Nephron progenitor cell (in vitro differentiated cells): ENCODE results near the gene GLRX5.

Experiments used
- DNase-seq: peaks from one replicate; pipeline ENCODE4 v3.0.0; 2021
- H3K27ac Mint-ChIP-seq: 2 replicates; pipeline ENCODE4 v1.8.0; 2021; ENCODE audit warnings: mild to moderate bottlenecking, moderate library complexity, mixed read lengths
- H3K27me3 Mint-ChIP-seq: 2 replicates; pipeline ENCODE4 v1.8.0; 2021; ENCODE audit warnings: mild to moderate bottlenecking, low read depth, mixed read lengths; ENCODE audit not compliant: poor library complexity
- H3K36me3 Mint-ChIP-seq: 2 replicates; pipeline ENCODE4 v1.8.0; 2021; ENCODE audit warnings: low read depth, mixed read lengths
- H3K4me1 Mint-ChIP-seq: 2 replicates; pipeline ENCODE4 v1.8.0; 2021; ENCODE audit warnings: mixed read lengths
- H3K4me3 Mint-ChIP-seq: 2 replicates; pipeline ENCODE4 v1.8.0; 2021; ENCODE audit warnings: mild to moderate bottlenecking, moderate library complexity, mixed read lengths
- H3K9me3 Mint-ChIP-seq: 2 replicates; pipeline ENCODE4 v1.8.0; 2021; ENCODE audit warnings: mild to moderate bottlenecking, moderate library complexity, mixed read lengths
- TF ChIP-seq, protein P1 (sequence below): fragments of 200-600 bp; sonication (generic); IDR thresholded peaks from 2 replicates; pipeline ENCODE4 v1.5.0; 2021; ENCODE audit warnings: antibody characterized with exemption

The GLRX5 gene

DNA sequence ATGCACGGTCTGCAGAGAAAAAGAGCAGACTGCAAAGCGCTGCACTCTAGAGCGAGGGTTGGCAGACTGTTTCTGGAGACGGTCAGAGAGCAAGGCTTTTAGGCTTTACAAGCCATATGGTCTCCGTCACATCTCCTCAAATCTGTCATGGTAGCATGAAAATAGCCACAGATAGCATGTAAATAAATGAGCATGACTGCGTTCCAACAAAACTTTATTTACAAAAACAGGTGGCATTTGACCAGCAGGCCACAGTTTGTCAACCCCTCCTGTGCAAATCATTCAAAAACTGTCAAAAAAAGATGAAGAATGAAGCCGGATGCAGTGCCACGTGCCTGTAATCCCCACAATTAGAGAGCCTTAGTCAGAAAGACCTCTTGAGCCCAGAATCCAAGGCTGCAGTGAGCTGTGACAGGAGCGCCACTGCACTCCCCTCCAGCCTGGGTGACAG, 37.3 kb upstream of the GLRX5 start:
- DNase-seq = no peak
- Mint-ChIP-seq H3K4me3 (no peak overlapping the region), H3K9me3 (no peaks in the 10 kb centered on the region), H3K4me1 (peaks cover 26% of the 10 kb centered on the region), H3K27ac (no peak overlapping the region), H3K27me3 (peaks cover 8% of the 10 kb centered on the region), H3K36me3 (no peaks in the 10 kb centered on the region)
- TF ChIP-seq, protein P1, sequence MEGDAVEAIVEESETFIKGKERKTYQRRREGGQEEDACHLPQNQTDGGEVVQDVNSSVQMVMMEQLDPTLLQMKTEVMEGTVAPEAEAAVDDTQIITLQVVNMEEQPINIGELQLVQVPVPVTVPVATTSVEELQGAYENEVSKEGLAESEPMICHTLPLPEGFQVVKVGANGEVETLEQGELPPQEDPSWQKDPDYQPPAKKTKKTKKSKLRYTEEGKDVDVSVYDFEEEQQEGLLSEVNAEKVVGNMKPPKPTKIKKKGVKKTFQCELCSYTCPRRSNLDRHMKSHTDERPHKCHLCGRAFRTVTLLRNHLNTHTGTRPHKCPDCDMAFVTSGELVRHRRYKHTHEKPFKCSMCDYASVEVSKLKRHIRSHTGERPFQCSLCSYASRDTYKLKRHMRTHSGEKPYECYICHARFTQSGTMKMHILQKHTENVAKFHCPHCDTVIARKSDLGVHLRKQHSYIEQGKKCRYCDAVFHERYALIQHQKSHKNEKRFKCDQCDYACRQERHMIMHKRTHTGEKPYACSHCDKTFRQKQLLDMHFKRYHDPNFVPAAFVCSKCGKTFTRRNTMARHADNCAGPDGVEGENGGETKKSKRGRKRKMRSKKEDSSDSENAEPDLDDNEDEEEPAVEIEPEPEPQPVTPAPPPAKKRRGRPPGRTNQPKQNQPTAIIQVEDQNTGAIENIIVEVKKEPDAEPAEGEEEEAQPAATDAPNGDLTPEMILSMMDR = no peak

DNA sequence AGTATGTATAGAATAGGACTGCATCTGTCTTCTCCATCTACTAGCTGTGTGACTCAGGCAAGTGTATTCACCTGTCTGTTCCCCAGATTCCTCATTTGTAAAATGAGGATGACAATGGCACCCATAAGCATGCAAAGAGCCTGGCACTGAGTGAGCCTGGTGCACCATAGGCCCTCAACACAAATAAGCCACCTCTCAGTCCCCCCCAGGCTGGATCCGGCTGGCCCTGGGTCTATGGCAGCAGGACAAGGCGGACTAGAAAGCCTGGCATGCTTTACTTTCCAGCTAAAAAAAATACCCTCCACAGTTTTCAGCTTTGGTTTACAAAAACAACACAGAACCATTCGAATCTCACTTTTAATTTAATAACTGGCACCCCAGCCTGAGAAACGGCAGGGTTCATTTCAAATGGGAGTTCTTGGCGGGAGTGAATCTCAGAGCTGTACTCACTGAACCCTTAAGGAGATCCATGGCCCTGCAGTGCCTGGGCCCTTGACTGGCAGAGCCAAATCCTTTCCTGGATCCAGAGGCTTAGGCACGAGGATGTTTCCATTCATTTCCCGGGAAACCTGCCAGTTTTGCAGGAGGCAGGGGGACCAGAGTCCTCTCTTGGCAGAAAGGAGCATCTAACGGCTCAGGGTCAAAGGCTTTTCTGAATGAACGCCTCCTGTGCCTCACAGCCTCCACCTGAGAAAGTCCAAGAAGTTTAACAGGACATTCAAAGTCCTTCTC, 36.1 kb upstream of the GLRX5 start:
- TF ChIP-seq, protein P1 = no peak
- Mint-ChIP-seq H3K36me3 (no peaks in the 10 kb centered on the region), H3K9me3 (no peaks in the 10 kb centered on the region), H3K4me3 (no peak overlapping the region), H3K27me3 (peaks cover 8% of the 10 kb centered on the region), H3K4me1 (peaks cover 26% of the 10 kb centered on the region), H3K27ac (no peak overlapping the region)
- no peak for DNase-seq

DNA sequence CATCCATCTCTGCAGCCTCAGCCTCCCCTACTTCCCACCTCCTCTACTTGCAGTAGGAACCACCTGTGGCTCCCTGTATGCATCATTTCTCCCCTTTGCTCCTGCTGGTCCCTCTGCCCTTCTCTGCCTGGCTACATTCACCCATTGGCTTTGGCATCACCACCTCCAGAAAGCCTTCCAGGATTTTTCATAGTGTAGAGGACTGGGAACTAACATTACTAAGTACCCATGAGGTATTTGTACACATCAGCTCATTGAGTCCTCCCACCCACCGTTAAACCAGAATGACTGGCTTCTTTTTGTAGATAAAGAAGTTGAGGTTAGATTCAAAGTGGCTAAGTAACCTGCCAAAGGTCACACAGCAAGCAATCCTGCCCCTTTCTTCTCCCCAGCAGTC, 35.5 kb upstream of the GLRX5 start:
- DNase-seq = no peak
- no peaks in the 10 kb centered on the region for H3K9me3 Mint-ChIP-seq
- H3K36me3 Mint-ChIP-seq = no peaks in the 10 kb centered on the region
- peaks cover 4% of the 10 kb centered on the region for H3K27me3 Mint-ChIP-seq
- H3K4me1 Mint-ChIP-seq = peaks cover 26% of the 10 kb centered on the region
- H3K4me3 Mint-ChIP-seq = no peak overlapping the region
- H3K27ac Mint-ChIP-seq = no peak overlapping the region
- TF ChIP-seq, protein P1 = no peak

DNA sequence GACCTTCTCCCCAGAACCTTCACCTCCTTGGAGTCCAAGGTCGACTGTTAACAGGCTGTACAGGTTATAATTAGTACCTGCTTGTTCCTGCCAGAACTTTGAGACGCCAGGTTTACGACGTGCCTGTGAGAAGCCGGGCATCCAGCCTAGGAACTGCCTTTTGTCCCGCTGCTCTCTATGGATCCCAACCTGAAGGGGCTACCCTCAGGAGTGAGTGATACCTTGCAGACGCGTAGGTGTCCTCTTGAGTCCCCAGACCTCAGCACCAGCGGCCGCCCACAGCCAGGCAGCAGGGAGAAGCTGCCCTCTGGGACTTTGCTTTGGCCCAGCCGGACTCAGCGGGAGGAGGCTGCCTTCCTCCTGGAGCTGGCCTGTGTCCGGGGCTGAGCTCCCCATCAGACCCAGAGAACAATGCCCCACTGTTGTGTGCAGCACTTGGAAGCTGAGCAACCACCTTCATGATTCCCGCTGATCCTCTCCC, 34.6 kb upstream of the GLRX5 start:
- TF ChIP-seq, protein P1 = no peak
- Mint-ChIP-seq H3K4me3 (no peak overlapping the region), H3K9me3 (no peaks in the 10 kb centered on the region), H3K4me1 (peaks cover 26% of the 10 kb centered on the region), H3K27me3 (peaks cover 3% of the 10 kb centered on the region), H3K36me3 (no peaks in the 10 kb centered on the region), H3K27ac (no peak overlapping the region)
- DNase-seq = no peak

DNA sequence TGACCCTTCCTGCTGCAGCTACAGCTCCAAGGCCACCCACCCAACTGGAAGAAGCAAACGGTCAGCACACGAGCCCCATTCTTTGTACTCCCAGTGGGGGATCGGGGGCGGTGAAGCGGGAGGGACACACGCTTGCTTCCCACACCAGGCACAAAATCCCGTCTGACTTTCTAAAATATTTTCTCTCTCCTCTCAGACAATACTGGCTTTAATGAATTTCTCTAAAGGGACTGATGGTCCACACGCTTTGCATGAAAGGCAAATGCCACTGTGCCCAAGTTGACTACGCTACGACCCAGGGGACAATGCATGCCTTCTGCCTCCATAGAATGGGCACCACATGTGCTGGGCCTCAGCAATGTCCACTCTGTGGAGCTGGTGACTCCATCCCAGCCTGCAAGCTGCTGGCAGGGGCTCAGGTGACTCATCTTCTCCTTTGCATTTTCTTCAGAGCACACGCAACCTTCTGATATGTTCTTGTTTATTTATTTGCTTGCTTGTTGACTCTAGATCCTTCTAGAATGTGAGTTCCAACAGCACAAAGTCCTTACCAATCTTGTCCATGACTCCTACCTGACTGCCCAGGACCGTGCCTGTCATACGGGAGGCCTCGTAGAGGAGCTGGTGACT, 34.0 kb upstream of the GLRX5 start:
- H3K4me3 Mint-ChIP-seq = no peak overlapping the region
- no peak for DNase-seq
- peaks cover 26% of the 10 kb centered on the region for H3K4me1 Mint-ChIP-seq
- H3K9me3 Mint-ChIP-seq = no peaks in the 10 kb centered on the region
- peak overlapping the region; percentile 23 for H3K27ac Mint-ChIP-seq
- H3K27me3 Mint-ChIP-seq = peaks cover 3% of the 10 kb centered on the region
- no peaks in the 10 kb centered on the region for H3K36me3 Mint-ChIP-seq
- TF ChIP-seq, protein P1 = no peak
